ENCODE data around the gene GRIN2B. TPM values are rescaled to one million over a fixed set of nuclear protein-coding genes. Genes with fewer than 3 reads are reported as not detected.

The GRIN2B gene
- total and polyA plus RNA-seq, 10 of the 15 experiments (the other 5 are each of a cell fraction or from before 2014, with no cell fraction given), result under 0.01 TPM; not detected in 9

- intact Hi-C loops (cut with micrococcal nuclease; ENCODE audit: unreplicated experiment), result loop anchor here (2.0 kb wide), 1 partner anchor 667 kb away; no protein-coding TSS in a partner anchor
- ATAC-seq, result no peak
- RAD21 ChIA-PET (ENCODE audit: unreplicated experiment), result no interaction called here
- H3K4me3 ChIP-seq, result no peak overlapping the region
- H3K4me1 ChIP-seq (ENCODE audit: control insufficient read depth, insufficient read depth, low read length), result no peaks in the 10 kb centered on the region
- no peak overlapping the region for H3K4me2 ChIP-seq (ENCODE audit: control insufficient read depth, insufficient read depth)
- no peak overlapping the region for H3K27ac ChIP-seq (ENCODE audit: control insufficient read depth, insufficient read depth)
- CTCF ChIA-PET, result interaction anchor here (0.9 kb wide), 1 partner anchor 222 kb away, joined by 3 read pairs; no protein-coding TSS in a partner anchor
- in situ Hi-C loops (cut with MboI), result no loop called here
- no peak for DNase-seq (ENCODE audit: low read depth, low spot score)
- no peak overlapping the region for H2AFZ ChIP-seq (ENCODE audit: control insufficient read depth, low read depth, low read length)
- no peak for FAIRE-seq
- no peak overlapping the region for H3K9ac ChIP-seq (ENCODE audit: control insufficient read depth, insufficient read depth, low read length)
- BruUV-seq (replicated peaks), result no TSS peak
- SMC1A ChIA-PET (ENCODE audit: uncharacterized antibody, unreplicated experiment), result no interaction called here
- H3K9me3 ChIP-seq (replicated peaks; ENCODE audit: control insufficient read depth, insufficient read depth, low read length), result no peaks in the 10 kb centered on the region
- TF ChIP-seq MAX (IDR thresholded peaks at IDR 0.05; ENCODE audit: low read depth, low read length) (no peak), PBX3 (IDR thresholded peaks at IDR 0.05; ENCODE audit: insufficient replicate concordance, low read depth, low read length) (no peak)
- no peaks in the 10 kb centered on the region for H3K79me2 ChIP-seq (ENCODE audit: control insufficient read depth, insufficient read depth, low read length)
- no peaks in the 10 kb centered on the region for H4K20me1 ChIP-seq (ENCODE audit: control insufficient read depth, insufficient read depth)
- POLR2A ChIA-PET, result no interaction called here
- no peaks in the 10 kb centered on the region for H3K36me3 ChIP-seq (ENCODE audit: control insufficient read depth in 2 of 2, insufficient read depth in 2 of 2, low read length in 1 of 2)
- no peaks in the 10 kb centered on the region; a peak in 2 of 4 replicates for H3K27me3 ChIP-seq (replicated peaks in 1 of 2; ENCODE audit: control insufficient read depth in 2 of 2, insufficient read depth in 2 of 2, low read length in 1 of 2)
Measured at GRCh38 chr12:13945641-13946040, 35.8 kb downstream of the GRIN2B start.

- Histone ChIP-seq H3K4me3 (no peak overlapping the region), H3K4me1 (ENCODE audit: control insufficient read depth, insufficient read depth, low read length) (no peaks in the 10 kb centered on the region), H3K36me3 (ENCODE audit: control insufficient read depth in 2 of 2, insufficient read depth in 2 of 2, low read length in 1 of 2) (no peaks in the 10 kb centered on the region), H2AFZ (ENCODE audit: control insufficient read depth, low read depth, low read length) (no peak overlapping the region), H3K27ac (ENCODE audit: control insufficient read depth, insufficient read depth) (no peak overlapping the region), H3K4me2 (ENCODE audit: control insufficient read depth, insufficient read depth) (no peak overlapping the region), H4K20me1 (ENCODE audit: control insufficient read depth, insufficient read depth) (no peaks in the 10 kb centered on the region), H3K9me3 (replicated peaks; ENCODE audit: control insufficient read depth, insufficient read depth, low read length) (no peaks in the 10 kb centered on the region), H3K79me2 (ENCODE audit: control insufficient read depth, insufficient read depth, low read length) (no peaks in the 10 kb centered on the region), H3K9ac (ENCODE audit: control insufficient read depth, insufficient read depth, low read length) (no peak overlapping the region), H3K27me3 (replicated peaks in 1 of 2; ENCODE audit: control insufficient read depth in 2 of 2, insufficient read depth in 2 of 2, low read length in 1 of 2) (peaks cover 0 to 3% of the 10 kb centered on the region in 2 experiments; a peak in 2 of 4 replicates)
- no peak for ATAC-seq
- BruUV-seq (replicated peaks), result no TSS peak
- POLR2A ChIA-PET, result no interaction called here
- RAD21 ChIA-PET (ENCODE audit: unreplicated experiment), result no interaction called here
- no peak for DNase-seq (ENCODE audit: low read depth, low spot score)
- no peak for FAIRE-seq
- SMC1A ChIA-PET (ENCODE audit: uncharacterized antibody, unreplicated experiment), result interaction anchor here (0.9 kb wide), 1 partner anchor 222 kb away, joined by 3 read pairs; no protein-coding TSS in a partner anchor
- TF ChIP-seq TBL1XR1 (IDR thresholded peaks at IDR 0.05; ENCODE audit: low read depth, low read length), result no peak
- TF ChIP-seq TARDBP (IDR thresholded peaks at IDR 0.05; ENCODE audit: borderline replicate concordance), result no peak
- TF ChIP-seq TCF3 (IDR thresholded peaks at IDR 0.05; ENCODE audit: borderline replicate concordance, insufficient read depth, low read depth, low read length), result no peak
- no peak for TF ChIP-seq CBX3 (IDR thresholded peaks at IDR 0.05; ENCODE audit: borderline replicate concordance, low read depth)
- no peak for TF ChIP-seq SREBF1 (IDR thresholded peaks at IDR 0.05; ENCODE audit: low read length)
- TF ChIP-seq CHD1 (IDR thresholded peaks at IDR 0.05; ENCODE audit: low read depth, low read length), result no peak
- no peak for TF ChIP-seq LARP7 (IDR thresholded peaks at IDR 0.05)
- TF ChIP-seq IKZF1 (conservative IDR thresholded peaks at IDR 0.05), result no peak
- no peak for TF ChIP-seq POLR2A (IDR thresholded peaks at IDR 0.05; ENCODE audit: low read depth, low read length)
- TF ChIP-seq RELA (IDR thresholded peaks at IDR 0.05; ENCODE audit: borderline replicate concordance, partially characterized antibody), result no peak
- TF ChIP-seq EP300 (IDR thresholded peaks at IDR 0.05; ENCODE audit: borderline replicate concordance in 1 of 2, control insufficient read depth in 1 of 2, low read depth in 2 of 2, low read length in 2 of 2), result no peak
- TF ChIP-seq CREB1 (IDR thresholded peaks at IDR 0.05; ENCODE audit: low read depth), result no peak
- no peak for TF ChIP-seq PKNOX1 (IDR thresholded peaks at IDR 0.05)
- TF ChIP-seq EGR1 (IDR thresholded peaks at IDR 0.05; ENCODE audit: borderline replicate concordance in 1 of 2, low read depth in 2 of 2, low read length in 2 of 2), result no peak
- 53% methylated on average over 3 of the region's 3 CpGs for WGBS (ENCODE audit: insufficient coverage, insufficient replicate concordance, low lambda C conversion rate, missing lambda C conversion rate)
- intact Hi-C loops (cut with micrococcal nuclease; ENCODE audit: unreplicated experiment), result no loop called here
- in situ Hi-C loops (cut with MboI), result no loop called here
- CTCF ChIA-PET, result interaction anchor here (0.9 kb wide), 1 partner anchor 222 kb away, joined by 3 read pairs; no protein-coding TSS in a partner anchor
Measured at GRCh38 chr12:13945236-13945635, 36.2 kb downstream of the GRIN2B start.
